HG03045 (cell line): ENCODE data around the gene IGFBP5.

Experiments
- ATAC-seq: cut with Tn5 transposase; IDR thresholded peaks from one replicate; pipeline ENCODE4 v1.9.1; 2021; ENCODE audit warnings: mild to moderate bottlenecking, moderate library complexity; ENCODE audit not compliant: unreplicated experiment

The IGFBP5 gene

GRCh38 chr2:216665717-216666116, 29.6 kb downstream of the IGFBP5 start:
- ATAC-seq = no peak

- ATAC-seq = no peak
These were observed 30.1 kb downstream of the IGFBP5 start for GRCh38 chr2:216665242-216665641.

- no peak for ATAC-seq
These were observed 30.7 kb downstream of the IGFBP5 start for GRCh38 chr2:216664593-216665034.

- ATAC-seq = no peak
These were observed 31.5 kb downstream of the IGFBP5 start for GRCh38 chr2:216663846-216664245.

- ATAC-seq = no peak
These were observed 32.2 kb downstream of the IGFBP5 start for GRCh38 chr2:216663106-216663505.

GRCh38 chr2:216661639-216662375, 33.5 kb downstream of the IGFBP5 start:
- ATAC-seq = no peak

- ATAC-seq = no peak
These were observed 34.3 kb downstream of the IGFBP5 start for GRCh38 chr2:216661051-216661450.

GRCh38 chr2:216660496-216660895, 34.9 kb downstream of the IGFBP5 start:
- no peak for ATAC-seq

GRCh38 chr2:216659276-216659675, 36.1 kb downstream of the IGFBP5 start:
- ATAC-seq = no peak

- no peak for ATAC-seq
These were observed 36.6 kb downstream of the IGFBP5 start for GRCh38 chr2:216658757-216659156.

- no peak for ATAC-seq
These were observed 37.4 kb downstream of the IGFBP5 start for GRCh38 chr2:216657980-216658379.

- ATAC-seq = no peak
These were observed 38.1 kb downstream of the IGFBP5 start for GRCh38 chr2:216657086-216657855.

- ATAC-seq = no peak
These were observed 40.8 kb downstream of the IGFBP5 start for GRCh38 chr2:216654528-216655052.

GRCh38 chr2:216653931-216654365, 41.4 kb downstream of the IGFBP5 start:
- no peak for ATAC-seq

- no peak for ATAC-seq
These were observed 42.1 kb downstream of the IGFBP5 start for GRCh38 chr2:216653093-216653799.

GRCh38 chr2:216652566-216652965, 42.8 kb downstream of the IGFBP5 start:
- ATAC-seq = no peak

GRCh38 chr2:216651351-216651881, 43.9 kb downstream of the IGFBP5 start:
- ATAC-seq = no peak

GRCh38 chr2:216650626-216651257, 44.6 kb downstream of the IGFBP5 start:
- ATAC-seq = no peak

- ATAC-seq = no peak
These were observed 45.8 kb downstream of the IGFBP5 start for GRCh38 chr2:216649574-216649973.

- no peak for ATAC-seq
These were observed 47.2 kb downstream of the IGFBP5 start for GRCh38 chr2:216648105-216648504.

GRCh38 chr2:216646116-216646515, 49.2 kb downstream of the IGFBP5 start:
- ATAC-seq = no peak
